H9 (cell line): ENCODE results near the gene GORASP1. TPM values are rescaled to one million over a fixed set of nuclear protein-coding genes. Genes with fewer than 3 reads are reported as not detected.

Experiments used
- DNase-seq: peaks from one replicate; pipeline ENCODE4 v3.0.0-alpha.2; 2017
- H2AFZ ChIP-seq: one replicate; pipeline ENCODE4 v1.6.1; 2013; ENCODE audit warnings: mild to moderate bottlenecking, low read length, control low read depth, moderate library complexity
- H2AK5ac ChIP-seq: 2 replicates; pipeline ENCODE4 v1.6.1; 2013; ENCODE audit warnings: low read length, control low read depth, mixed read lengths; ENCODE audit not compliant: insufficient read length
- H2BK120ac ChIP-seq: one replicate; pipeline ENCODE4 v1.6.1; 2013; ENCODE audit warnings: low read depth, mild to moderate bottlenecking, low read length, control low read depth, inconsistent platforms; ENCODE audit not compliant: poor library complexity, severe bottlenecking
- H2BK12ac ChIP-seq: 2 replicates; pipeline ENCODE4 v1.6.1; 2013; ENCODE audit warnings: low read length, control low read depth, mixed read lengths, low read depth; ENCODE audit not compliant: insufficient read length
- H2BK15ac ChIP-seq: 2 replicates; pipeline ENCODE4 v1.6.1; 2013; ENCODE audit warnings: low read depth, low read length, control low read depth
- H2BK20ac ChIP-seq: one replicate; pipeline ENCODE4 v1.6.1; 2013; ENCODE audit warnings: low read depth, mild to moderate bottlenecking, low read length, control low read depth, inconsistent platforms; ENCODE audit not compliant: poor library complexity, severe bottlenecking
- H2BK5ac ChIP-seq: 2 replicates; pipeline ENCODE4 v1.6.1; 2013; ENCODE audit warnings: low read length, control low read depth, mixed read lengths; ENCODE audit not compliant: insufficient read length
- H3K14ac ChIP-seq: 2 replicates; pipeline ENCODE4 v1.6.1; 2013; ENCODE audit warnings: low read length, control low read depth; ENCODE audit not compliant: insufficient read depth
- H3K18ac ChIP-seq: 2 replicates; pipeline ENCODE4 v1.6.1; 2013; ENCODE audit warnings: low read depth, mild to moderate bottlenecking, mixed read lengths, low read length, control low read depth; ENCODE audit not compliant: insufficient read length
- H3K23ac ChIP-seq: 2 replicates; pipeline ENCODE4 v1.6.1; 2013; ENCODE audit warnings: low read length, control low read depth, mixed read lengths, low read depth; ENCODE audit not compliant: insufficient read length
- H3K23me2 ChIP-seq: 2 replicates; pipeline ENCODE4 v1.6.1; 2013; ENCODE audit warnings: low read depth, mild to moderate bottlenecking, mixed read lengths, low read length, control low read depth; ENCODE audit not compliant: insufficient read length, poor library complexity, severe bottlenecking
- H3K27ac ChIP-seq: 2 replicates; pipeline ENCODE4 v1.5.1; 2013; ENCODE audit warnings: low read length, control low read depth, mixed read lengths, low read depth; ENCODE audit not compliant: insufficient read length
- H3K27me3 ChIP-seq: 2 replicates; pipeline ENCODE4 v1.6.1; 2013; ENCODE audit warnings: low read length, control low read depth, inconsistent platforms; ENCODE audit not compliant: insufficient read depth
- H3K4ac ChIP-seq: 2 replicates; pipeline ENCODE4 v1.6.1; 2013; ENCODE audit warnings: low read depth, mild to moderate bottlenecking, control low read depth, inconsistent platforms, low read length, moderate library complexity
- H3K4me1 ChIP-seq: 2 replicates; pipeline ENCODE4 v1.6.1; 2013; ENCODE audit warnings: low read length, control low read depth, inconsistent platforms; ENCODE audit not compliant: insufficient read depth
- H3K4me2 ChIP-seq: 2 replicates; pipeline ENCODE4 v1.6.1; 2013; ENCODE audit warnings: low read length, control low read depth, mixed read lengths; ENCODE audit not compliant: insufficient read length, insufficient read depth
- H3K56ac ChIP-seq: 2 replicates; pipeline ENCODE4 v1.6.1; 2013; ENCODE audit warnings: low read depth, mild to moderate bottlenecking, mixed read lengths, low read length, control low read depth; ENCODE audit not compliant: insufficient read length
- H3K79me1 ChIP-seq: 2 replicates; pipeline ENCODE4 v1.6.1; 2013; ENCODE audit warnings: low read depth, mild to moderate bottlenecking, moderate library complexity, low read length, control low read depth, inconsistent platforms; ENCODE audit not compliant: insufficient read depth, poor library complexity, severe bottlenecking
- H3K79me2 ChIP-seq: 2 replicates; pipeline ENCODE4 v1.6.1; 2013; ENCODE audit warnings: low read length, control low read depth, inconsistent platforms; ENCODE audit not compliant: insufficient read depth
- H3K9ac ChIP-seq: 2 replicates; pipeline ENCODE4 v1.6.1; 2013; ENCODE audit warnings: low read length, control low read depth, mixed read lengths; ENCODE audit not compliant: insufficient read length; ENCODE audit errors: extremely low read depth
- H3K9me3 ChIP-seq: one replicate; pipeline ENCODE4 v1.6.1; 2013; ENCODE audit warnings: low read depth, low read length, inconsistent platforms; ENCODE audit not compliant: control insufficient read depth
- H3T11ph ChIP-seq: one replicate; pipeline ENCODE4 v1.6.1; 2013; ENCODE audit warnings: mild to moderate bottlenecking, low read length, control low read depth, inconsistent platforms
- H4K20me1 ChIP-seq: one replicate; pipeline ENCODE4 v1.6.1; 2013; ENCODE audit not compliant: control insufficient read depth, insufficient read length, insufficient read depth
- H4K5ac ChIP-seq: 2 replicates; pipeline ENCODE4 v1.6.1; 2013; ENCODE audit warnings: low read depth, mild to moderate bottlenecking, mixed read lengths, low read length, control low read depth; ENCODE audit not compliant: insufficient read length
- H4K8ac ChIP-seq: replicated peaks from 2 replicates; pipeline ENCODE4 v1.6.1; 2013; ENCODE audit warnings: low read length, control low read depth, mixed read lengths, low read depth; ENCODE audit not compliant: insufficient read length
- H4K91ac ChIP-seq: 2 replicates; pipeline ENCODE4 v1.6.1; 2013; ENCODE audit warnings: low read depth, mild to moderate bottlenecking, moderate library complexity, mixed read lengths, low read length, control low read depth; ENCODE audit not compliant: insufficient read length
- H3K27ac Mint-ChIP-seq, 3 experiments: 2 replicates in 2 of 3; 3 replicates in 1 of 3; pipeline ENCODE4 v1.8.0; 2020 to 2021; ENCODE audit warnings: mixed read lengths in 3 of 3, mild to moderate bottlenecking in 1 of 3, moderate library complexity in 1 of 3
- H3K27me3 Mint-ChIP-seq: 2 replicates; pipeline ENCODE4 v1.8.0; 2021; ENCODE audit warnings: low read depth, mild to moderate bottlenecking, moderate library complexity, mixed read lengths
- H3K36me3 Mint-ChIP-seq, 3 experiments: 2 replicates in 2 of 3; 3 replicates in 1 of 3; pipeline ENCODE4 v1.8.0; 2020 to 2021; ENCODE audit warnings: low read depth in 3 of 3, mixed read lengths in 3 of 3; ENCODE audit not compliant: insufficient read depth in 1 of 3
- H3K4me1 Mint-ChIP-seq, 2 experiments: 2 replicates each; pipeline ENCODE4 v1.8.0; 2020; ENCODE audit warnings: mixed read lengths in 2 of 2
- H3K4me3 Mint-ChIP-seq, 2 experiments: 2 replicates in 1 of 2; 3 replicates in 1 of 2; pipeline ENCODE4 v1.8.0; 2020 to 2021; ENCODE audit warnings: mild to moderate bottlenecking in 2 of 2, mixed read lengths in 2 of 2, moderate library complexity in 1 of 2
- H3K9me3 Mint-ChIP-seq, 2 experiments: 2 replicates in 1 of 2; 3 replicates in 1 of 2; pipeline ENCODE4 v1.8.0; 2020; ENCODE audit warnings: mild to moderate bottlenecking in 2 of 2, mixed read lengths in 2 of 2, moderate library complexity in 1 of 2
- CTCF ChIP-seq: fragments of 200-600 bp; sonication (generic); conservative IDR thresholded peaks from 3 replicates; pipeline ENCODE4 v1.8.0; 2021; ENCODE audit warnings: antibody characterized with exemption, mild to moderate bottlenecking
- WGBS: extraction: QIAGEN DNeasy Blood & Tissue Kit; methylation state at CpG from one replicate; pipeline ENCODE4 v1.1.7; 2013; ENCODE audit warnings: missing lambda C conversion rate, low lambda C conversion rate, mixed read lengths; ENCODE audit not compliant: insufficient read length; ENCODE audit errors: extremely low coverage; 5-methylcytosine and 5-hydroxymethylcytosine counted together
- total RNA-seq: library from RNA; stranded (reverse); gene quantifications from 2 replicates; pipeline ENCODE4 v1.2.1, GENCODE V29; 2021

GORASP1 gene
- total RNA-seq, 1 experiment from 2014 or later = 37.4 TPM

DNA sequence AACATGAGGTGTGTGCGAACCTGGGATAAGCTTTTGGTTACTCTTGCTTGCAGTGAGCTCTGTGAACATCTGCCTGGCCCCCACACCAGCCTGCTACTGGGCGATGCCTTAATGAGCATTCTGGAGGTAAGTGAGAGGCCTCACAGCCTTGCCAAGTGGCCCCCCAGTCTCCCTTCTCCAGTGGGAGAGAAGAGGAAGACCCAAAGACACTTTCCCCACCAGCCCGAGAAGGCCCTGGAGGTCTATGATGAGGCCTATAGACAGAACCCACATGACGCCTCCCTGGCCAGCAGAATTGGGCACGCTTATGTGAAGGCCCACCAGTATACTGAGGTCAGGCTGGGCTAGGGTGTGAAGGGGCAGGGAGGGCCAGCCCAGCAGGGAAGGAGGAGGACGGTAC is 22.6 kb upstream of the GORASP1 start:
- peaks cover 10 to 15% of the 10 kb centered on the region in 2 experiments for H3K4me1 Mint-ChIP-seq
- Histone ChIP-seq H3K56ac (no peak overlapping the region), H3K4me1 (no peaks in the 10 kb centered on the region; the same call in 1 of the 2 replicates), H2BK15ac (no peak overlapping the region), H3K79me1 (no peaks in the 10 kb centered on the region), H4K20me1 (peaks cover 2% of the 10 kb centered on the region), H2AFZ (no peak overlapping the region), H3K18ac (no peak overlapping the region), H3K23me2 (no peaks in the 10 kb centered on the region), H3K79me2 (no peaks in the 10 kb centered on the region), H3K14ac (no peak overlapping the region), H4K8ac (no peak overlapping the region), H3T11ph (no peak overlapping the region), H3K4ac (no peak overlapping the region), H2BK12ac (no peak overlapping the region), H2BK20ac (no peak overlapping the region), H2BK120ac (no peak overlapping the region), H3K23ac (no peak overlapping the region), H3K27ac (no peak overlapping the region), H3K9ac (no peak overlapping the region), H4K5ac (no peak overlapping the region), H2BK5ac (no peak overlapping the region), H3K9me3 (no peaks in the 10 kb centered on the region), H3K4me2 (no peak overlapping the region), H3K27me3 (no peaks in the 10 kb centered on the region), H4K91ac (no peak overlapping the region), H2AK5ac (no peak overlapping the region)
- no peak overlapping the region for H3K27ac Mint-ChIP-seq
- DNase-seq = no peak
- H3K36me3 Mint-ChIP-seq = no peaks in the 10 kb centered on the region
- no CpG with 5 or more reads among the region's 6 CpGs for WGBS
- H3K9me3 Mint-ChIP-seq = no peaks in the 10 kb centered on the region
- no peaks in the 10 kb centered on the region for H3K27me3 Mint-ChIP-seq
- no peak for TF ChIP-seq CTCF
- H3K4me3 Mint-ChIP-seq = no peak overlapping the region
